Right lobe of liver (tissue), 4 donors: ENCODE data around the gene RCOR1.

Experiments used
- CTCF ChIP-seq, 4 donors: fragments of 200-600 bp in 3 of 4; fragments of 450-650 bp in 1 of 4; IDR thresholded peaks; one replicate each; pipeline versions ENCODE4 v1.5.1 to v1.8.0; 2016 to 2022; ENCODE audit warnings: antibody characterized with exemption in 4 of 4, mild to moderate bottlenecking in 2 of 4
- POLR2A ChIP-seq: fragments of 450-650 bp; IDR thresholded peaks from one replicate; pipeline ENCODE4 v1.6.1; 2017; ENCODE audit warnings: antibody characterized with exemption, mild to moderate bottlenecking
- donor health status: DM: no; HTN: no; CAD: no.
- donor health status: DM: no; HTN: no; CAD: no.
- donor health status: DM: no; HTN: yes; CAD: no.

GRCh38 chr14:102645746-102646440 is 53.4 kb downstream of the RCOR1 start:
- TF ChIP-seq CTCF (IDR thresholded peaks at IDR 0.05) (no peak), POLR2A (no peak)
